ENCODE results near the gene KCNG4. TPM values are rescaled to one million over a fixed set of nuclear protein-coding genes. Genes with fewer than 3 reads are reported as not detected.

The KCNG4 gene
- total and polyA plus RNA-seq, 7 donors: not detected

DNA sequence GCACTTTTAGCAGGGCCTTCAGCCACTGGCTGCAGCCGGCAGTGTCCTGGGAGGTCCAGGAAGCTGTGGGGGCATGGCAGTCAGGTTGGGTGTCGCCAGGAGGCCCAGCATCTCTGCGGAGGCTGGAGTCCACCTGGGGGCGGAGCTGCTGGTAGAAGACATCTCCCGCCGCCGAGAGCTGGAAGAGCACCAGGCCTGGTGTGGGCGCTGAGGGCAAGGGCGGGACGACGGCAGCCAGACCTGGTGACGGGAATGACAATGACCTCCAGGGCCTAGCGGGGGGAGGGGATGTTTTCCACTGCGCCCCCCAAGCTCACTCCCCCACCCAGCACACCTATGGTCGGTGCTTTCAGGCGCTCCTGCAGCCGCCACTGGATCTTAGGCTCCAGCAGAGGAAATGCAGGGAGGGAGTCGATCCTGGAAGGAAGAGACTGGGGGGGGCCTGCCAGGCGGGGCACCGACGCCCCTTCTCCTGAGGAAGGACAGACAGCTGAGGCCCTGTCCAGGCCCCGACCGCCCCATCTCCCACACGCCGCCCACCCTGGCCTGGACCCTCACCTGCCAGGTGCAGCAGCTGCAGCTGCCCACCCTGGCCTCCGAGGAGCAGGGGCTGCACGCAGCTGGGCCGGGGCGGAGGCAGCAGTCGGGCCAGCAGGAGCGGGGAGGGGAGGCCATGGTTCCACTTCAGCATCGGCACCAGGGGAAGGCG, 60.0 kb downstream of the KCNG4 start:
- Histone ChIP-seq H3K9me3 (no peaks in the 10 kb centered on the region), H3K4me3 (no peak overlapping the region), H3K27me3 (no peaks in the 10 kb centered on the region), H3K36me3 (peaks cover 5 to 63% (median 42%) of the 10 kb centered on the region in 4 donors), H3K4me1 (peaks cover 0 to 36% (median 30%) of the 10 kb centered on the region in 4 donors), H3K27ac (no peak overlapping the region)
- no peak for DNase-seq
- TF ChIP-seq, protein P1, sequence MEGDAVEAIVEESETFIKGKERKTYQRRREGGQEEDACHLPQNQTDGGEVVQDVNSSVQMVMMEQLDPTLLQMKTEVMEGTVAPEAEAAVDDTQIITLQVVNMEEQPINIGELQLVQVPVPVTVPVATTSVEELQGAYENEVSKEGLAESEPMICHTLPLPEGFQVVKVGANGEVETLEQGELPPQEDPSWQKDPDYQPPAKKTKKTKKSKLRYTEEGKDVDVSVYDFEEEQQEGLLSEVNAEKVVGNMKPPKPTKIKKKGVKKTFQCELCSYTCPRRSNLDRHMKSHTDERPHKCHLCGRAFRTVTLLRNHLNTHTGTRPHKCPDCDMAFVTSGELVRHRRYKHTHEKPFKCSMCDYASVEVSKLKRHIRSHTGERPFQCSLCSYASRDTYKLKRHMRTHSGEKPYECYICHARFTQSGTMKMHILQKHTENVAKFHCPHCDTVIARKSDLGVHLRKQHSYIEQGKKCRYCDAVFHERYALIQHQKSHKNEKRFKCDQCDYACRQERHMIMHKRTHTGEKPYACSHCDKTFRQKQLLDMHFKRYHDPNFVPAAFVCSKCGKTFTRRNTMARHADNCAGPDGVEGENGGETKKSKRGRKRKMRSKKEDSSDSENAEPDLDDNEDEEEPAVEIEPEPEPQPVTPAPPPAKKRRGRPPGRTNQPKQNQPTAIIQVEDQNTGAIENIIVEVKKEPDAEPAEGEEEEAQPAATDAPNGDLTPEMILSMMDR (IDR thresholded peaks at IDR 0.05): no peak
- TF ChIP-seq POLR2A (IDR thresholded peaks at IDR 0.05) (no peak), EP300 (IDR thresholded peaks at IDR 0.05) (no peak), POLR2AphosphoS5 (IDR thresholded peaks at IDR 0.05) (no peak)
- 89% methylated on average over 33 of the region's 33 CpGs for WGBS, 2 donors
- intact Hi-C loops (cut with DNase I): loop anchor here (10.0 kb wide), 3 partner anchors 305 to 435 kb away; partner anchors contain the start of gene COTL1

DNA sequence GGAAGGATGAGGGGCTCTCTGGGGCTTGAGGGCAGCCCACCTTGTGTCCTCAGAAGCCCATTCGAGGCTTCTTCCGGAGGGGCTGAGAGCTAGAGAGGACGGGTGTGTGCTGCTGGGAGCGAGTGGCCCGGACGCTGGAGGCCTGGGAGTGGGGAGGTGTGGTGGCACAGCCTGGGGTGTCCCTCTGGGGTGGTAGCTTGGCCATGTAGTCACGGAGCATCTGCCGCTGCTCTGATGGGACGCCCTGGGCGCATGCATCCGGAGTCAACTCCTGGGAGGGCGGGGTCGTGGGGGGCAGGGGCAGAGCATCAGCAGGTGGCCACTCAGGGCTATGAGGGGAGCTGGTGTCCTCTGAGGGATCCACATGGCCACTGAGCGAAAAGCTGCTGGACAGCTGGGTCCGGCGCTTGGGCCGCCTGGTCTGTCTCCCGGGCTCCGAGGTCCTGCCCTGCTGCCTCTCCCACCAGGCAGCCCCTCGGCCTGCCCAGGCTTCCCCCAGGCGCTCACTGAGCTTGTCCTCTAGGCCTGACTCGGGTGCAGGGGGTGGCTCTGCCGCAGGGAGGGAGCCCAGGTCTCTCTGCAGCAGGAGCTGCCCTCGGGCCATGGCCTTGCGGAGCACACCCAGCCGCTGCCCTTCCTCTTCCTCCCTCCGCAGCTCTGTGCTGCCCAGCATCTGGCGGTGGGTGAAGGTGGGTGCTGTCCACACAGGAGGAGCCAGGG, 60.8 kb downstream of the KCNG4 start:
- peaks cover 0 to 36% (median 29%) of the 10 kb centered on the region in 4 donors for H3K4me1 ChIP-seq
- TF ChIP-seq, protein P1 (IDR thresholded peaks at IDR 0.05): no peak

DNA sequence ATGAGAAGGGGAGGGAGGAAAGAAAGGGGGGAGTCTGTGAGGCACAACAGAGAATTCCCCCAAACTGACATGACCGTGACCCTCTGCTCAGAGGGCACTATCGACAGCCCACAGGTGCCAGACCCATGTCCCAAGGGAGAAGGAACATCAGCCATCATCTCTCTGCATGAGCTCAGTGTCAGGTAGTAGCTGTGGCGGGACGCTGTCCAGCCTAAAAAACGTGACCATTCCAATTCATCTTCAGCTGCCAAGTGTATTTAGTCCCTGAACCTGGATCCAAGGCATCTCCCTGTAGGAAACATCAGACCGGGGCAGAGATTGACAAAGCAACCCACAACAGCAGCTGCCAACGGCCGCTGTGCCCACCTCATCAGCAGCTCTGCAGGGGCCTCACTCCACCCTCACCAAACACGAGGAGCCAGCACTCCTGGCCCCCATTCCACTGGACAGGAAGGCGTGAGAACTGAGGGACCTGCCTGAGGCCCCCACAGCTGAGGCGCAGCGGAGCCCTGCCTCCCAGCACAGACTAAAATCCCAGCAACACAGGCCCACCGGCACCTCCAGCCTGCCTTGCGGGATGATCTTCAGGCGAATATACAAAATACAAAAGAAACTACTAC, 61.6 kb downstream of the KCNG4 start:
- intact Hi-C loops (cut with DNase I): no loop called here
- Histone ChIP-seq H3K27me3 (no peaks in the 10 kb centered on the region), H3K36me3 (peaks cover 5 to 50% (median 35%) of the 10 kb centered on the region in 4 donors), H3K4me1 (peaks cover 0 to 36% (median 29%) of the 10 kb centered on the region in 4 donors), H3K4me3 (no peak overlapping the region), H3K27ac (peak overlapping the region; percentile 66 to 78 (median 72)), H3K9me3 (no peaks in the 10 kb centered on the region)
- WGBS, 2 donors: 91 to 92% methylated on average over 15 of the region's 15 CpGs
- no peak for TF ChIP-seq EP300 (IDR thresholded peaks at IDR 0.05)
- no peak for TF ChIP-seq POLR2A (IDR thresholded peaks at IDR 0.05)
- no peak for TF ChIP-seq POLR2AphosphoS5 (IDR thresholded peaks at IDR 0.05)
- TF ChIP-seq, protein P1 (IDR thresholded peaks at IDR 0.05): no peak
- no peak for DNase-seq

More for the DNA sequence above, 60.8 kb downstream of the KCNG4 start:
- peak overlapping the region in 2 of 4 donors; percentile 76 to 78 for H3K27ac ChIP-seq
- no peak for DNase-seq
- WGBS, 2 donors: 93 to 95% methylated on average over 28 of the region's 28 CpGs
- H3K9me3 ChIP-seq: no peaks in the 10 kb centered on the region
- no peak overlapping the region for H3K4me3 ChIP-seq
- intact Hi-C loops (cut with DNase I): no loop called here
- H3K36me3 ChIP-seq: peaks cover 5 to 58% (median 42%) of the 10 kb centered on the region in 4 donors
- no peaks in the 10 kb centered on the region for H3K27me3 ChIP-seq

DNA sequence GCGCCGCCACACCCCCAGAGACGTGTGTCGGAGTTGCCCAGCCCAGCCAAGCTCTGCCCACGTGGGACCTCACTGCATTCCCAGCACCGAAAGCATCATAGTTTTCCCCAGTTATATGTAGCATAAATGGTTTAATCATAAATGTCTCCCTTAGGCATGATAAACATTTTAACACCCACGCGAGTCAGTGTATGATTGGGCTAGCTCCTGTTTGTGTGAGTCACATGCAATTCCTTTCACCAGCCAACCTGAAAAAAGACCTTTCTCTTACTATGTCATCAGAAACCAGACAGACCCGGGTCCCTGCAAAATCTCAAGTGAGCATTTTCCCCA, 62.1 kb downstream of the KCNG4 start:
- peak overlapping the region; percentile 66 to 78 (median 72) for H3K27ac ChIP-seq
- 58 to 70% methylated on average over 9 of the region's 9 CpGs for WGBS, 2 donors
- H3K9me3 ChIP-seq: no peaks in the 10 kb centered on the region
- peaks cover 5 to 44% (median 29%) of the 10 kb centered on the region in 4 donors for H3K36me3 ChIP-seq
- DNase-seq: no peak
- H3K4me1 ChIP-seq: peaks cover 0 to 36% (median 29%) of the 10 kb centered on the region in 4 donors
- H3K27me3 ChIP-seq: no peaks in the 10 kb centered on the region
- H3K4me3 ChIP-seq: no peak overlapping the region
- intact Hi-C loops (cut with DNase I): no loop called here
- TF ChIP-seq POLR2AphosphoS5 (IDR thresholded peaks at IDR 0.05): no peak
- no peak for TF ChIP-seq POLR2A (IDR thresholded peaks at IDR 0.05)
